K562 (cell line): ENCODE measurements around the gene TFDP1. TPM values are rescaled to one million over a fixed set of nuclear protein-coding genes. Genes with fewer than 3 reads are reported as not detected.

Experiments
- ATAC-seq: fragments of 200-7000 bp; cut with Tn5 transposase; 3 replicates; pipeline ENCODE4 v1.9.1; 2020; ENCODE audit warnings: moderate library complexity
- BruUV-seq: library from RNA; stranded (reverse); fragments of 400-500 nt; replicated peaks from 2 replicates; lab custom pipeline; 2021; lab: Mats Ljungman, UMichigan
- CTCF ChIA-PET: fragments of 300-600 bp; formaldehyde crosslinking; extraction: SDS; loops from one replicate; lab custom pipeline; 2021; ENCODE audit warnings: low intra/inter-chr PET ratio; lab: Yijun Ruan, JAX
- POLR2A ChIA-PET: fragments of 300-600, 350-650 bp; sonication (Branson Sonifier 250); formaldehyde crosslinking; extraction: SDS; loops from one replicate; lab custom pipeline; 2021; ENCODE audit warnings: antibody characterized with exemption, inconsistent platforms; lab: Yijun Ruan, JAX
- DNase-seq, 4 experiments: peaks; one replicate each; pipeline versions ENCODE4 v3.0.0 to v3.0.0-alpha.2; 2011 to 2018; ENCODE audit warnings: low spot score in 3 of 4, mixed read lengths in 3 of 4; ENCODE audit errors: extremely low read depth in 1 of 4
- FAIRE-seq: peaks from 2 replicates; lab custom pipeline; 2011; peaks lifted over from hg19 to GRCh38; lab: Jason Lieb, UNC
- H2AFZ ChIP-seq: 2 replicates; pipeline ENCODE4 v1.6.0; 2011; ENCODE audit warnings: low read depth, low read length, control low read depth, inconsistent platforms
- H3K27ac ChIP-seq: fragments of 200-600 bp; 3 replicates; pipeline ENCODE4 v1.8.0; 2011; ENCODE audit warnings: low read depth, mild to moderate bottlenecking, control low read depth, inconsistent platforms, low read length, moderate library complexity, mixed read lengths; ENCODE audit errors: extremely low read depth
- H3K27me3 ChIP-seq, 2 experiments: fragments of 300-600 bp in 1 of 2; 2 replicates in 1 of 2; 3 replicates in 1 of 2; pipeline versions ENCODE4 v1.6.0 to v1.8.0; 2011; ENCODE audit warnings: inconsistent platforms in 2 of 2, low read length in 2 of 2, mild to moderate bottlenecking in 1 of 2, mixed read lengths in 1 of 2, moderate library complexity in 1 of 2; ENCODE audit not compliant: control insufficient read depth in 2 of 2, insufficient read depth in 2 of 2
- H3K36me3 ChIP-seq: fragments of 300-600 bp; 3 replicates; pipeline ENCODE4 v1.8.0; 2011; ENCODE audit warnings: mild to moderate bottlenecking, low read length, inconsistent platforms; ENCODE audit not compliant: control insufficient read depth, insufficient read depth
- H3K4me1 ChIP-seq, 2 experiments: fragments of 200-600 bp in 1 of 2; replicated peaks in 1 of 2; 2 replicates in 1 of 2; 3 replicates in 1 of 2; pipeline versions ENCODE4 v1.5.1 to v1.8.0; 2011; ENCODE audit warnings: inconsistent platforms in 2 of 2, low read length in 2 of 2, mild to moderate bottlenecking in 1 of 2, mixed read lengths in 1 of 2, moderate library complexity in 1 of 2; ENCODE audit not compliant: control insufficient read depth in 2 of 2, insufficient read depth in 2 of 2
- H3K4me2 ChIP-seq: 2 replicates; pipeline ENCODE4 v1.6.1; 2011; ENCODE audit warnings: low read length, control low read depth, inconsistent platforms, mixed read lengths; ENCODE audit not compliant: insufficient read depth
- H3K4me3 ChIP-seq: fragments of 200-600 bp; sonication (generic), shearing (Covaris generic); 2 replicates; pipeline ENCODE4 v1.5.1; 2016; ENCODE audit warnings: control low read depth, inconsistent platforms
- H3K79me2 ChIP-seq: fragments of 200-600 bp; 3 replicates; pipeline ENCODE4 v1.8.0; 2011; ENCODE audit warnings: low read length, inconsistent platforms; ENCODE audit not compliant: control insufficient read depth, insufficient read depth
- H3K9ac ChIP-seq, 2 experiments: 2 replicates each; pipeline versions ENCODE4 v1.6.0 to v1.6.1; 2011; ENCODE audit warnings: low read depth in 2 of 2, low read length in 2 of 2, control low read depth in 1 of 2, inconsistent platforms in 1 of 2, mild to moderate bottlenecking in 1 of 2, mixed read lengths in 1 of 2; ENCODE audit not compliant: insufficient read depth in 1 of 2
- H3K9me1 ChIP-seq: one replicate; pipeline ENCODE4 v1.6.0; 2011; ENCODE audit warnings: inconsistent platforms, mild to moderate bottlenecking, low read length, moderate library complexity; ENCODE audit not compliant: control insufficient read depth, insufficient read depth
- H3K9me3 ChIP-seq: replicated peaks from 2 replicates; pipeline ENCODE4 v1.5.1; 2011; ENCODE audit warnings: low read depth, low read length, inconsistent platforms; ENCODE audit not compliant: control insufficient read depth, insufficient read depth
- H4K20me1 ChIP-seq: replicated peaks from 2 replicates; pipeline ENCODE4 v1.6.1; 2011; ENCODE audit warnings: low read length, inconsistent platforms, mixed read lengths; ENCODE audit not compliant: control insufficient read depth, insufficient read depth
- CGGBP1 ChIP-seq: fragments of 250-450 bp; sonication (Bioruptor Pico); IDR thresholded peaks from 2 replicates; pipeline ENCODE4 v1.9.0; 2021; ENCODE audit warnings: mild to moderate bottlenecking
- CXXC5 ChIP-seq: fragments of 250-450 bp; sonication (Bioruptor Pico); IDR thresholded peaks from 2 replicates; pipeline ENCODE4 v1.8.0; 2022; ENCODE audit warnings: inconsistent platforms, mild to moderate bottlenecking, moderate library complexity
- NBN ChIP-seq: fragments of 450-650 bp; IDR thresholded peaks from 2 replicates; pipeline ENCODE4 v1.6.1; 2016; ENCODE audit warnings: low read depth, mild to moderate bottlenecking
- NEUROD1 ChIP-seq: fragments of 150-350 bp; IDR thresholded peaks from 2 replicates; pipeline ENCODE4 v1.6.1; 2014; ENCODE audit warnings: borderline replicate concordance, low read length, low read depth; ENCODE audit not compliant: partially characterized antibody
- POLR2A ChIP-seq: fragments of 450-650 bp; conservative IDR thresholded peaks from 2 replicates; pipeline ENCODE4 v1.6.1; 2016
- SMARCC2 ChIP-seq: fragments of 450-650 bp; IDR thresholded peaks from 2 replicates; pipeline ENCODE4 v1.6.1; 2017; ENCODE audit warnings: antibody characterized with exemption, moderate library complexity, mild to moderate bottlenecking, low read depth
- TAF9B ChIP-seq: fragments of 450-650 bp; IDR thresholded peaks from 2 replicates; pipeline ENCODE4 v1.6.1; 2018; ENCODE audit warnings: mild to moderate bottlenecking; ENCODE audit not compliant: partially characterized antibody
- TSHZ1 ChIP-seq: fragments of 250-450 bp; sonication (Bioruptor Pico); IDR thresholded peaks from 2 replicates; pipeline ENCODE4 v1.4.0; 2020; ENCODE audit warnings: mild to moderate bottlenecking, moderate library complexity
- ZNF143 ChIP-seq: sonication (generic); formaldehyde crosslinking; IDR thresholded peaks from 2 replicates; pipeline ENCODE4 v1.9.0; 2022; ENCODE audit warnings: mild to moderate bottlenecking, missing genetic modification reagents
- ZNF695 ChIP-seq: fragments of 450-650 bp; formaldehyde crosslinking; IDR thresholded peaks from 2 replicates; pipeline ENCODE4 v1.4.0; 2020; ENCODE audit warnings: mild to moderate bottlenecking, moderate library complexity
- WGBS: fragments of 100-300 bp; shearing (Covaris generic); methylation state at CpG from one replicate; pipeline ENCODE4 v1.1.6; 2016; ENCODE audit warnings: low coverage, mixed read lengths; ENCODE audit not compliant: insufficient coverage; ENCODE audit errors: missing lambda C conversion rate; 5-methylcytosine and 5-hydroxymethylcytosine counted together
- in situ Hi-C: fragments of 300-500 bp; cut with MboI; formaldehyde crosslinking; loops from 4 replicates; pipeline ENCODE4 v1.15.0; 2018; ENCODE audit warnings: inconsistent platforms, mixed read lengths
- intact Hi-C: fragments of 100-400 bp; cut with micrococcal nuclease; formaldehyde crosslinking; loops from 2 replicates; pipeline ENCODE4 v1.14.2; 2022
- polyA plus RNA-seq, 8 experiments: library from polyadenylated mRNA; depleted of rRNA in 4 of 8; stranded (reverse) in 5 of 8; unstranded in 3 of 8; fragments of >200 nt; fragmentation: Nextera tagmentation in 2 of 8; fragmentation: Illumina TruSeq in 1 of 8; extraction: Ambion mirVana in 2 of 8; extraction: Trizol in 1 of 8; gene quantifications; 2 replicates each; pipeline versions ENCODE4 v1.2.1 to v1.2.3, GENCODE V29; 2011 to 2014; ENCODE audit warnings: inconsistent platforms in 1 of 8, missing spikeins in 1 of 8
- total RNA-seq, 7 experiments: library from RNA; depleted of rRNA in 6 of 7; stranded (reverse); fragments of >200 nt in 6 of 7; fragmentation: Illumina TruSeq in 2 of 7; extraction: Trizol in 2 of 7; gene quantifications; 2 replicates each; pipeline versions ENCODE4 v1.2.1 to v1.2.3, GENCODE V29; 2011 to 2021; ENCODE audit warnings: low replicate concordance in 1 of 7

The TFDP1 gene
- total and polyA plus RNA-seq, 9 of the 15 experiments (the other 6 are each of a cell fraction or from before 2014, with no cell fraction given), result 33.8 to 145 (median 69.1) TPM

GRCh38 chr13:113597391-113598080 lies 13.0 kb downstream of the TFDP1 start:
- Histone ChIP-seq H3K4me1 (peaks cover 0 to 9% of the 10 kb centered on the region in 2 experiments; a peak in 2 of 5 replicates), H3K79me2 (peaks cover 91% of the 10 kb centered on the region), H2AFZ (no peak overlapping the region), H3K36me3 (peaks cover 66% of the 10 kb centered on the region; the same call in 2 of the 3 replicates), H3K4me3 (no peak overlapping the region), H4K20me1 (0 out of 2 replicates have a peak, but pooled peaks cover 2% of the 10 kb centered on the region), H3K27ac (no peak overlapping the region), H3K4me2 (no peak overlapping the region), H3K9ac (no peak overlapping the region), H3K9me3 (peaks cover 5% of the 10 kb centered on the region; the same call in 1 of the 2 replicates), H3K9me1 (no peaks in the 10 kb centered on the region), H3K27me3 (no peaks in the 10 kb centered on the region)
- TF ChIP-seq ZNF695 (no peak), SMARCC2 (no peak), ZNF143 (CRISPR knock-in tag) (no peak)
- in situ Hi-C loops (no loop called here), intact Hi-C loops (no loop called here)
- 96% methylated on average over 14 of the region's 24 CpGs for WGBS
- DNase-seq (no peak), FAIRE-seq (no peak), ATAC-seq (no peak)
- no TSS peak for BruUV-seq
- ChIA-PET CTCF (no interaction called here), POLR2A (interaction anchor here (1.2 kb wide), 1 partner anchor 14 kb away, joined by 3 read pairs; no protein-coding TSS in a partner anchor)

- Histone ChIP-seq H3K79me2 (peaks cover 91% of the 10 kb centered on the region), H4K20me1 (no peaks in the 10 kb centered on the region), H3K4me1 (peaks cover 0 to 3% of the 10 kb centered on the region in 2 experiments; a peak in 2 of 5 replicates), H3K4me3 (no peak overlapping the region), H3K9ac (no peak overlapping the region), H3K9me3 (peaks cover 5% of the 10 kb centered on the region; the same call in 1 of the 2 replicates), H2AFZ (no peak overlapping the region), H3K27me3 (no peaks in the 10 kb centered on the region), H3K9me1 (no peaks in the 10 kb centered on the region), H3K27ac (no peak overlapping the region), H3K36me3 (peaks cover 64% of the 10 kb centered on the region; the same call in 2 of the 3 replicates), H3K4me2 (no peak overlapping the region)
- DNase-seq, result no peak
- intact Hi-C loops (no loop called here), in situ Hi-C loops (no loop called here)
- ChIA-PET POLR2A (no interaction called here), CTCF (no interaction called here)
- WGBS, result 95% methylated on average over 5 of the region's 5 CpGs
- no peak for ATAC-seq
- no TSS peak for BruUV-seq
- no peak for FAIRE-seq
- TF ChIP-seq CXXC5 (CRISPR knock-in tag) (no peak), NEUROD1 (no peak), POLR2A (no peak), TSHZ1 (CRISPR knock-in tag) (no peak), TAF9B (no peak), CGGBP1 (CRISPR knock-in tag) (no peak), NBN (no peak)
Observed at GRCh38 chr13:113598081-113598410, 13.5 kb downstream of the TFDP1 start.
